Sciatic nerve (tissue), 2 donors: Measurements from ENCODE around the gene GLI2. TPM values are rescaled to one million over a fixed set of nuclear protein-coding genes. Genes with fewer than 3 reads are reported as not detected.

ENCODE experiments used
- ATAC-seq: fragments of 200-7000 bp; cut with Tn5 transposase; one replicate; pipeline ENCODE4 v1.9.1; 2020; ENCODE audit warnings: mild to moderate bottlenecking, moderate library complexity
- DNase-seq: peaks from one replicate; pipeline ENCODE4 v3.0.0-alpha.2; 2020; ENCODE audit warnings: low spot score
- intact Hi-C: fragments of 100-400 bp; cut with DNase I; formaldehyde crosslinking; loops from one replicate; pipeline ENCODE4 v1.14.2; 2022
- total RNA-seq: library from RNA; stranded (reverse); fragmentation: NEBNext Ultra II Directional; extraction: Animal tissue kit (Norgen Biotek cat#: 25700); gene quantifications from one replicate; pipeline ENCODE4 v1.2.1, GENCODE V29; 2021
- donor health status: DM: no; HTN: no; CAD: no.
- donor health status: DM: no; HTN: no; CAD: no.

Gene GLI2
- total RNA-seq, 1 donor from 2014 or later, result 14.4 TPM

- no peak for DNase-seq
- peak; percentile 47 for ATAC-seq
- intact Hi-C loops, result no loop called here
These were observed 577 bp upstream of the GLI2 start for GRCh38 chr2:120734930-120735651.

GRCh38 chr2:120736202-120736623 is 545 bp downstream of the GLI2 start:
- ATAC-seq, result peak; percentile 21
- no peak for DNase-seq
- intact Hi-C loops, result no loop called here

GRCh38 chr2:120736624-120737339 is 1.1 kb downstream of the GLI2 start:
- intact Hi-C loops, result no loop called here
- DNase-seq (peak; percentile 77), ATAC-seq (peak; percentile 80)

GRCh38 chr2:120737340-120738101 is 1.9 kb downstream of the GLI2 start:
- no peak for DNase-seq
- ATAC-seq, result no peak
- intact Hi-C loops, result no loop called here

- intact Hi-C loops, result no loop called here
- DNase-seq (no peak), ATAC-seq (no peak)
These were observed 2.4 kb downstream of the GLI2 start for GRCh38 chr2:120738117-120738516.

GRCh38 chr2:120738786-120739437 is 3.2 kb downstream of the GLI2 start:
- no peak for ATAC-seq
- DNase-seq, result no peak
- intact Hi-C loops, result no loop called here

GRCh38 chr2:120739438-120740090 is 3.9 kb downstream of the GLI2 start:
- DNase-seq (no peak), ATAC-seq (no peak)
- intact Hi-C loops, result no loop called here

GRCh38 chr2:120740375-120740764 is 4.7 kb downstream of the GLI2 start:
- DNase-seq, result no peak
- intact Hi-C loops, result no loop called here
- ATAC-seq, result no peak

GRCh38 chr2:120740765-120741524 is 5.3 kb downstream of the GLI2 start:
- no peak for DNase-seq
- intact Hi-C loops, result no loop called here
- ATAC-seq, result peak; percentile 38

GRCh38 chr2:120741571-120742561 is 6.2 kb downstream of the GLI2 start:
- intact Hi-C loops, result no loop called here
- DNase-seq (no peak), ATAC-seq (no peak)

GRCh38 chr2:120743657-120744056 is 8.0 kb downstream of the GLI2 start:
- intact Hi-C loops, result no loop called here
- DNase-seq (no peak), ATAC-seq (no peak)

- intact Hi-C loops, result no loop called here
- ATAC-seq (no peak), DNase-seq (no peak)
These were observed 9.1 kb downstream of the GLI2 start for GRCh38 chr2:120744817-120745216.

- intact Hi-C loops, result no loop called here
- no peak for ATAC-seq
- no peak for DNase-seq
These were observed 9.9 kb downstream of the GLI2 start for GRCh38 chr2:120745420-120746111.

GRCh38 chr2:120746144-120746543 is 10.5 kb downstream of the GLI2 start:
- DNase-seq (no peak), ATAC-seq (no peak)
- intact Hi-C loops, result no loop called here

- ATAC-seq (no peak), DNase-seq (no peak)
- intact Hi-C loops, result no loop called here
These were observed 11.6 kb downstream of the GLI2 start for GRCh38 chr2:120747281-120747680.

- intact Hi-C loops, result no loop called here
- ATAC-seq (no peak), DNase-seq (no peak)
These were observed 12.0 kb downstream of the GLI2 start for GRCh38 chr2:120747706-120748105.

GRCh38 chr2:120748310-120748709 is 12.6 kb downstream of the GLI2 start:
- intact Hi-C loops, result no loop called here
- no peak for DNase-seq
- ATAC-seq, result no peak
